A549 treated with Mapracorat at 1 μM for 4 hours (cell line): ENCODE measurements around the gene MBD3L2B. TPM values are rescaled to one million over a fixed set of nuclear protein-coding genes. Genes with fewer than 3 reads are reported as not detected.

Source experiments
- total RNA-seq: library from RNA; stranded (reverse); fragments of 200-300 nt; extraction: Qiagen RNA extraction; gene quantifications from 5 replicates; pipeline ENCODE4 v1.2.3, GENCODE V29; 2022

MBD3L2B gene
- total RNA-seq = not detected in 5 replicates

DNA sequence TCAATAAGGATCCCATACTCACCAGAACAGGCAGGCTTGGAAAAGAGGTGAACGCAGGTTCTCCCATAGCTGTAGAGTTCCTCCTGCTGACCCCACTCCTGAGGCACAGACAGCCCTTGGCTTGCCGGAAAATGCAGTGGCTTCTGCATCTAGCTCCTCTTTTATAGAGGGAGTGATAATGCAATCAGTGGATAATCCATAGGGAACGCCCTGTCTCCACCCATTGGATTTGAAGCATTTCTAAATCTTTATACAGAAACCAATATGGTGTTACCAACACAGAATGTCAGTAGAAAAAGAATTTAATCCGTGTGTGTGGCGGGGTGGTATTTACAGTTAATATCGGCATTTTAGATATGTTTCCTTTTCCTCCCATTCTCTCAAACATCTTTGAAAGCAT lies at the start of gene MBD3L2B:
MBD3L2B (minus strand) TSS at position 101 of the 400 bp plus-strand sequence; CDS start at position 67, 34 bp downstream.

DNA sequence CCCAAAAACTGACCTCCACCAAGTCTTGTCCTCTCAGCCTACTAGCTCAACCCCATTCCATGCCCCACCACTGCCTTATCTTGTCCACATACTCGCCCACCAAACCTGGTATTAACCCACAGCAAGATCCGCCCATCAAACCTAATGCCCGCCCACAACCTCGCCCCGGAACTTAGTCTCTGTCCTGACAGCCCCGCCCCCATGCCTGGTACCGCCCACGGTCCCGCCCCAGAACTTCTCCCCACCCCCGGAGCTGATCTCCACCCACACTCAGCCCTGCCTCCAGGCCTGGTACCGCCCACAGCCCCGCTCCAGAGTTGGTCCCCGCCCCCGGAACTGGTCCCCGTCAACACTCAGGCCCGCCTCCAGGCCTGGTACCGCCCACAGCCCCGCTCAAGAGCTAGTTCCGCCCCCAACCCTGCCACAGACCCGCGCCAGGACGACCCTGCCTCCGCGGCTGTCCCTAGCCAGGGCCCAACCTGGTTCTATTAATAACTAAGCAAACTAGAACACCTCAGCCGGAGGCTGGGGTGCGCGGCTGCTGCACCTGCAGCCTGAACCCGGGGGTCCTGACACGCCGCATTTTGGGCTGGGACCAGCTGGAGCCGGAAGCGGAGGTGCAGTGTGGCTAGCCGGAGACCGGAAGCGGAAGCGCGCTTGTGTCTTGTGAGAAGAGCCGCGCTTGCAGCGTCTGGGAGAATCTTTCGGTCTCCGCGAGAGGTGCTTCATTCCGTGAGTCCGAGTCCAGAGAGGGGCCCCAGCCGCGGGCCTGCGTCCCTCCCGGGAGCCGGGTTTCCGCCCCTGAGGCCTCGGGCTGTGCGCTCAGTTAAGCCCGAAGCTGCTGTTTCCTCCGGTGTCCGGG lies 48.0 kb upstream of the MBD3L2B start, which contains the start of gene ZNF557:
ZNF557 (plus strand) TSS at position 662 of the 862 bp plus-strand sequence. CDS start 5,372 bp downstream, outside the sequence.

DNA sequence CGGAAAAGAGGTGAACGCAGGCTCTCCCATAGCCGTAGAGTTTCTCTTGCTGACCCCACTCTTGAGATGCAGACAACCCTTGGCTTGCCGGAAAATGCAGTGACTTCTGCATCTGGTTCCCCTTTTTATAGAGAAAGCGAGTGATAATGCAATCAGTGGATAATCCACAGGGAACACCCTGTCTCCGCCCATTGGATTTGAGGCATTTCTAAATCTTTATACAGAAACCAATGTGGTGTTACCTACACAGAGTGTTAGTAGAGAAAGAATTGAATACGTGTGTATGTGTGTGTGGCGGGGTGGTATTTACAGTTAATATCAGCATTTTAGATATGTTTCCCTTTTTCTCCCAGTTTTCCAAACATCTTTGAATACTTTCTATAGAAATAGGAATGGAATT lies 37.3 kb upstream of the MBD3L2B start, which contains the start of gene MBD3L3:
MBD3L3 (minus strand) TSS at position 101 of the 400 bp plus-strand sequence; CDS start at position 30, 71 bp downstream.

DNA sequence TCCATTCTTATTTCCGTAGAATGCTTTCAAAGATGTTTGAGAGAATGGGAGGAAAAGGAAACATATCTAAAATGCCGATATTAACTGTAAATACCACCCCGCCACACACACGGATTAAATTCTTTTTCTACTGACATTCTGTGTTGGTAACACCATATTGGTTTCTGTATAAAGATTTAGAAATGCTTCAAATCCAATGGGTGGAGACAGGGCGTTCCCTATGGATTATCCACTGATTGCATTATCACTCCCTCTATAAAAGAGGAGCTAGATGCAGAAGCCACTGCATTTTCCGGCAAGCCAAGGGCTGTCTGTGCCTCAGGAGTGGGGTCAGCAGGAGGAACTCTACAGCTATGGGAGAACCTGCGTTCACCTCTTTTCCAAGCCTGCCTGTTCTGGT lies 27.8 kb upstream of the MBD3L2B start, which contains the start of gene MBD3L2:
MBD3L2 (plus strand) TSS at position 301 of the 400 bp plus-strand sequence; CDS start at position 354, 53 bp downstream.

DNA sequence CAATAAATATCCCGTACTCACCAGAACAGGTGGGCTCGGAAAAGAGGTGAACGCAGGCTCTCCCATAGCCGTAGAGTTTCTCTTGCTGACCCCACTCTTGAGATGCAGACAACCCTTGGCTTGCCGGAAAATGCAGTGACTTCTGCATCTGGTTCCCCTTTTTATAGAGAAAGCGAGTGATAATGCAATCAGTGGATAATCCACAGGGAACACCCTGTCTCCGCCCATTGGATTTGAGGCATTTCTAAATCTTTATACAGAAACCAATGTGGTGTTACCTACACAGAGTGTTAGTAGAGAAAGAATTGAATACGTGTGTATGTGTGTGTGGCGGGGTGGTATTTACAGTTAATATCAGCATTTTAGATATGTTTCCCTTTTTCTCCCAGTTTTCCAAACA lies 18.8 kb upstream of the MBD3L2B start, which contains the start of gene MBD3L4:
MBD3L4 (minus strand) TSS at position 101 of the 400 bp plus-strand sequence; CDS start at position 66, 35 bp downstream.

DNA sequence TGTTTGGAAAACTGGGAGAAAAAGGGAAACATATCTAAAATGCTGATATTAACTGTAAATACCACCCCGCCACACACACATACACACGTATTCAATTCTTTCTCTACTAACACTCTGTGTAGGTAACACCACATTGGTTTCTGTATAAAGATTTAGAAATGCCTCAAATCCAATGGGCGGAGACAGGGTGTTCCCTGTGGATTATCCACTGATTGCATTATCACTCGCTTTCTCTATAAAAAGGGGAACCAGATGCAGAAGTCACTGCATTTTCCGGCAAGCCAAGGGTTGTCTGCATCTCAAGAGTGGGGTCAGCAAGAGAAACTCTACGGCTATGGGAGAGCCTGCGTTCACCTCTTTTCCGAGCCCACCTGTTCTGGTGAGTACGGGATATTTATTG lies 9.0 kb upstream of the MBD3L2B start, which contains the start of gene MBD3L5:
MBD3L5 (plus strand) TSS at position 301 of the 400 bp plus-strand sequence; CDS start at position 335, 34 bp downstream.

Other genes with a start within 250 kb of the MBD3L2B start
- 6.1 to 7.9 TPM (median 7.2 TPM) in 5 replicates for gene VAV1, start 248.7 kb downstream of the MBD3L2B start, total RNA-seq
- gene ADGRE1, start 133.9 kb downstream of the MBD3L2B start, total RNA-seq = 4.2 to 5.9 TPM (median 4.7 TPM) in 5 replicates
- gene MBD3L5, start 9.1 kb upstream of the MBD3L2B start, total RNA-seq = not detected in 5 replicates
- gene MBD3L4, start 18.7 kb upstream of the MBD3L2B start, total RNA-seq = not detected in 5 replicates
- not detected in 5 replicates for gene MBD3L2, start 27.9 kb upstream of the MBD3L2B start, total RNA-seq
- not detected in 5 replicates for gene MBD3L3, start 37.2 kb upstream of the MBD3L2B start, total RNA-seq
- gene ZNF557, start 48.3 kb upstream of the MBD3L2B start, total RNA-seq = 2.2 to 3.0 TPM (median 2.5 TPM) in 5 replicates